ENCODE results near the gene ELANE. TPM values are rescaled to one million over a fixed set of nuclear protein-coding genes. Genes with fewer than 3 reads are reported as not detected.
A peak's percentile ranks its signal among the peaks of the same experiment; 100 is the strongest.

ELANE gene
- total RNA-seq, 1 donor from 2014 or later: not detected

GRCh38 chr19:812049-812746 is 39.9 kb upstream of the ELANE start:
- Mint-ChIP-seq H3K9me3 (ENCODE audit: low read depth) (peaks cover 4% of the 10 kb centered on the region), H3K27me3 (no peaks in the 10 kb centered on the region), H3K36me3 (ENCODE audit: insufficient read depth) (peaks cover 42% of the 10 kb centered on the region), H3K4me1 (ENCODE audit: low read depth) (peaks cover 2% of the 10 kb centered on the region), H3K27ac (peak overlapping the region; percentile 76), H3K4me3 (ENCODE audit: low read depth) (no peak overlapping the region)
- DNase-seq (ENCODE audit: low spot score, unreplicated experiment): no peak
- TF ChIP-seq CTCF (IDR thresholded peaks at IDR 0.05; ENCODE audit: unreplicated experiment): no peak

GRCh38 chr19:812747-813218 is 39.3 kb upstream of the ELANE start:
- TF ChIP-seq CTCF (IDR thresholded peaks at IDR 0.05; ENCODE audit: unreplicated experiment): no peak
- H3K36me3 Mint-ChIP-seq (ENCODE audit: insufficient read depth): peaks cover 37% of the 10 kb centered on the region
- H3K4me1 Mint-ChIP-seq (ENCODE audit: low read depth): no peaks in the 10 kb centered on the region
- no peaks in the 10 kb centered on the region for H3K27me3 Mint-ChIP-seq
- H3K9me3 Mint-ChIP-seq (ENCODE audit: low read depth): peaks cover 4% of the 10 kb centered on the region
- DNase-seq (ENCODE audit: low spot score, unreplicated experiment): no peak
- no peak overlapping the region for H3K4me3 Mint-ChIP-seq (ENCODE audit: low read depth)
- no peak overlapping the region for H3K27ac Mint-ChIP-seq

GRCh38 chr19:813219-814151 is 38.6 kb upstream of the ELANE start:
- H3K36me3 Mint-ChIP-seq (ENCODE audit: insufficient read depth): peaks cover 35% of the 10 kb centered on the region
- H3K4me3 Mint-ChIP-seq (ENCODE audit: low read depth): no peak overlapping the region
- TF ChIP-seq CTCF (IDR thresholded peaks at IDR 0.05; ENCODE audit: unreplicated experiment): no peak
- no peaks in the 10 kb centered on the region for H3K4me1 Mint-ChIP-seq (ENCODE audit: low read depth)
- peaks cover 4% of the 10 kb centered on the region for H3K9me3 Mint-ChIP-seq (ENCODE audit: low read depth)
- no peak overlapping the region for H3K27ac Mint-ChIP-seq
- H3K27me3 Mint-ChIP-seq: no peaks in the 10 kb centered on the region
- DNase-seq (ENCODE audit: low spot score, unreplicated experiment): no peak

- Mint-ChIP-seq H3K4me3 (ENCODE audit: low read depth) (no peak overlapping the region), H3K36me3 (ENCODE audit: insufficient read depth) (peaks cover 35% of the 10 kb centered on the region), H3K4me1 (ENCODE audit: low read depth) (no peaks in the 10 kb centered on the region), H3K9me3 (ENCODE audit: low read depth) (peaks cover 4% of the 10 kb centered on the region), H3K27ac (peak overlapping the region; percentile 52), H3K27me3 (no peaks in the 10 kb centered on the region)
- no peak for DNase-seq (ENCODE audit: low spot score, unreplicated experiment)
- no peak for TF ChIP-seq CTCF (IDR thresholded peaks at IDR 0.05; ENCODE audit: unreplicated experiment)
Observed at GRCh38 chr19:814152-815078, 37.7 kb upstream of the ELANE start.

Measured in progenitor cell of endocrine pancreas (in vitro differentiated cells).